Measurements from ENCODE around the gene SIX2.

DNA sequence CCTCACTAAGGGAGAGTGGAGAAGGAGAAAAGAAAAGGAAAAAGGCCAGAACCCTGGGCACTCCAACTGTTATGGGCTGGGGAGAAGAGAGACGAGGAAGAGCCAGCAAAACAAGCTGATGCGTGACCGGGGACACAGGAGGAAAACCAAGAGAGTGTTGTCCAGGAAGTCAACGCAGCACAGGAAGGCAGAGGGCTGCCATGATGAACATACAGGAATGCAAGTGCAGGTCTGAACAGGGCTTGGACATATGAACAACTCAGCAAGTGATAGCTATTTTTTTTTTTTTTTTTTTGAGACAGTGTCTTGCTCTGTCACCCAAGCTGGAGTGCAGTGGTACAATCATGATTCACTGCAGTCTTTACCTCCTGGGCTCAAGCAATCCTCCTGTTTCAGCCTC, 39.3 kb downstream of the SIX2 start:
- TF ChIP-seq CTCF (IDR thresholded peaks at IDR 0.05; ENCODE audit: insufficient read depth, low read length, poor library complexity, severe bottlenecking) (no peak), EZH2phosphoT487 (conservative IDR thresholded peaks at IDR 0.05; ENCODE audit: low read length) (no peak)
